HG03095 (cell line): ENCODE measurements around the gene TMPRSS15.
"Not testable (repeated sequence)": the region's sequence is repeated elsewhere in the genome, so short reads cannot be mapped to it uniquely, and the experiment has no call there.

Source experiments
- ATAC-seq: cut with Tn5 transposase; IDR thresholded peaks from one replicate; pipeline ENCODE4 v1.9.1; 2021; ENCODE audit warnings: moderate library complexity; ENCODE audit not compliant: unreplicated experiment

Gene TMPRSS15

DNA sequence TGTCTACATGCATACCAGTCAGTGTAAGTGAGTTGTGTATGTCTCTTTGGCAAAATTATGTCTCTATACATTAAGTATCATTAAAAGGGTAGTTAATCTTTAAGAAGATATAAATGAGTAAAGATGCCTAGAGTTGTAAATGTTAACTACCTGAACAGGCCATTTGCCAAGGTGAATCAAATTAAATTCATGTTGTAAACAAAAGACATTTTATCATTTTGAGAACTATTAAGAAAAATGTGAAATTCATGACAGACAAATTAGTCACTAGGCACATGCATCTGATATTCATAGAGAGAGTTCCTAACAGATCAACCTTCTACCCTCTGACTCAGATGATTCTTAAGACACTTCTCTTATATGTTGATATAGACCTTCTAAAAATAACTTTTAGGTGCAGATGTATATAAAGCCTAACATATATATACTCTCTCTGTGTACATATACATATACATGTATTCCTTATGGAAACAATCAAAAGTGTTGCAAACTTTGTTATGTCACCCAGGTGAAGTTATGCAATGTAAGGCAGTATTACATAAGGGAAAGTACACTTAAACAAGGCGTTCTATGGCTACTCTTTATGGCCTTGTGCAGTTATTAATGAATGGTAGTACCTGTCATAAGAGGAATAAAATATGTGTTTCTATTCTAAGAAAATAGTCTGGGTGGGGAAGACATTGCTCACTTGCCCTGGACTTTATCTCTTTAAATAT, at the start of gene TMPRSS15:
TMPRSS15 (minus strand) TSS at position 51 of the 716 bp plus-strand sequence. CDS start 163 bp downstream, outside the sequence.
- no peak for ATAC-seq

DNA sequence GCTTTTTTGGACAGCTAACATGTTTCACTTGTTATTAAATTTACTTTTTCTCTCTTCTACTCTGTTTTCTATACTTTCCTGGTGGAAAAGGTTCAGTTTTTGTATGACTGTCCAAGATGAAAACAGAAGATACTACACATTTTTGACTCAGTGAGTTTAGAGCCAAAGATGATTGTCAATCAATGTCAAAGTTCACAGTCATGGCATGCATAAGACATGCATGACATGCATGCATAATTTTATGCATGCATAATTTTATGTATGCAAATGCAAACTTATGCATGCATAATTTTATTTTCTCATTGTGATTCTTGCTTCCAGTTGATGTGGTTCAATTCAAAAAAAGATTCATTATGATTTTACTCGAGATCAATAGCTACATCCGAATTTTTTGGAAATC, 48.1 kb upstream of the TMPRSS15 start:
- ATAC-seq = no peak

DNA sequence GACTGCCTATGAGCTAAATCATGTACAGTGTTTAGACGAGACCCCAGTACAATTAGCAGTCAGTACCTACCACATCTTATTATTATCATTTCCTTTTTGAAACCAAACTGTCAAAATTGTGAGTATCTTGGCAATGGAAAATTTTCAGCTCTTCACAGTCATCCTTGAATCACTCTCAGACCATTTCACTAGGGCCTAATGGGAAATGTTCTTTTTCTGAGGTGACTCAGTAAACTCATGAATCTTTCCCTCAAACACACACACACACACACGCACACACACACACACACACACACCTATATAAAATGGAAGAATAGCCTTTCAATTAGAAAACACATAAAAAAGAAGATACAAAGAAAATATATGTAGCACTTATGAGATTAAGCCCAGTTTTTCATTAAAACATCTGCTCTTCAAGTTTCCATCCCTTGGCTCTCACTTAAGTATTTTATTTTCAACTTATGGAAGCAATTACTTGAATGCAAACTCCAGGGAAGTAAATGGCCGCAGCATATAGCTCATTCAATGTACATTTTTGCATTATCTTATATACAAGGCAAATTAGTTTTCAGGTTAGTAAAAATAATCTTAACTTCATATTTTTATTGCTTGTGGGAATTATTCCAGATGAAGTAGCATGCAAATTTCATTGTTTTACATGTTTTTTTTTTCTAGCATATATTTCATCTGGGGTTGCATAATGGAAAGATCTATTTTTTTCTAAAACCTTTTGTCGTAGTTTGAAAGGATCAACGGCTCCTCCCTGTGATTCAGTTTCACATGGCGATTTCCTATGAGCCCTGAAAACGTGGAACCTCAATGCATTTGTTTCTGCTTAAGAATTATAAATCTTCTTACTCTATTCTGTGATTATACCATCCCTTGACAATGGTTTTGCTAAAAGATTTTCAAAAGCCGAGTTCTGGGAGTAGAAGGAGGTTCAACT, 46.3 kb upstream of the TMPRSS15 start:
- ATAC-seq = no peak

DNA sequence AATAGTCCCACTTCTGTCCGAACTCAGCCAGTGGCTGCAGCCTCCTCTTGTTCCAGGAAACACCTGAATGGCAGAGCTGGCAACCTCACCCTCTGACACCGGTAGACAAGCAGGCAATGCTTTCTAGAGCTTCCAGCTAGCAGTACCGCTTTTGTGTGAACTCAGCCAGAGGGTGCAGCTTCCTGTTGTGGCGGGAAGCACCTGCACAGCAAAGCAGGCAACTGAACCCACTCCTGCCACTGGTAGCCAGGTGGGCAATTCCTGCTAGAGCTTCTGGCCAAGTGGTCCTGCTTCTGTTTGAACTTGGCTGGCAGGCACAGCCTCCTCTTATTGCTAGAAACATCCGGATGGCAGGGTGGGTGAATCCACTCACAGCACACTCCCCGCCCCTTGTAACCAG, 40.1 kb upstream of the TMPRSS15 start:
- ATAC-seq = no peak

DNA sequence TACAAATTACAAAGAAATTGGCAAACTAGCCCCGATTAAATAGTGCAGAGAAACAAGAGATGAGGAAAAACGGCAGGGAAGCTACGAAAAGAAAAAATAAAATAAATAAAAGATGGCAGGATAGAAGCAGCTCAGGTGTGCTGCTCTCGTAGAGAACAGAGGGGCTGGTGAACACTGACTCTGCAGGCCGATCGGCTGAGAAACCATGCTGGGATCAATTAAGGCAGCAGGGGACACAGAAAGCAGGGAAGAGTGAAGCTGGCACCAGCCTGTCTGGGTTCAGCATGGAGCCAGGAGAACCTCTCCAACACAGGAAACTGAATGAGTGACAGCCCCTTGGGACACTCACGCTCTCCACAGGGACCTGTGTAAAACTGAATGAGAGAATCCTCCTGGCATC, 39.5 kb upstream of the TMPRSS15 start:
- ATAC-seq = no peak

DNA sequence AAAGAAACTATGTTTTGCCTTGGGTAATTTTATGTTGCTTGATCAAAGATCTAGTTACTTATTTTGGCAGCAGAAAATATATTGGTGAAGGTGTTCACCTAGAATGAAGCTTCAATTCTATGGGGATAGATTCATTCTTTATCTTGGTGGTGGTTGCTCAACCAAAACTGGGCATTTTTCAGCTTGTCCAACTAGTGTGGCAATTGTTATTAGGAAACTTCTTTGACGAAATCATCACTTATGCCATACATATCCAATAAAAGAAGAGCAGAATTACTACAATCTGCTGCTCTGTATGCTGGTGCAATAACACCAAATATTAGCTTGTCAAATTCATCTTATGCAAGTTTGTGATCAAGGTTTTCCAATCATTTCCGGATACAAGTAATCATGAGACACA, 26.8 kb upstream of the TMPRSS15 start:
- no peak for ATAC-seq

DNA sequence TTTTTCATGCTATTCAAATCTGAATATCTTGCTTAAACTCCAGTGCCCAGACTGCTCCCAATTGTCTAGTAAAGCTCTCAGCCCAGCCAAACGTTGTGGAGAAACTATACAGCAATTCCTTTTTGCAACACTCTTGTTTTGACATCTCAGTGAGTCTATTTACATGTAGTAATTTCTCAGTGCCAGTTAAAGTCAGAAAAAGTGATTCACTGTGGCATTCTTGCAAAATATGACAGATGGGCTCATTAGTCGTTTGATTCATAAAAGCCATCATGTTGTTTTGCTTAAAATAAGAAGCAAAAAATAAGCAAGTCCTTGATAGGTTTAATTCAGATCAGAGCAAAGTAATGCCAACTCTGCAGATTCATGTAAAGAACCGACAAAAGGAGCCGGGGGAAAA, 20.7 kb upstream of the TMPRSS15 start:
- ATAC-seq = no peak

DNA sequence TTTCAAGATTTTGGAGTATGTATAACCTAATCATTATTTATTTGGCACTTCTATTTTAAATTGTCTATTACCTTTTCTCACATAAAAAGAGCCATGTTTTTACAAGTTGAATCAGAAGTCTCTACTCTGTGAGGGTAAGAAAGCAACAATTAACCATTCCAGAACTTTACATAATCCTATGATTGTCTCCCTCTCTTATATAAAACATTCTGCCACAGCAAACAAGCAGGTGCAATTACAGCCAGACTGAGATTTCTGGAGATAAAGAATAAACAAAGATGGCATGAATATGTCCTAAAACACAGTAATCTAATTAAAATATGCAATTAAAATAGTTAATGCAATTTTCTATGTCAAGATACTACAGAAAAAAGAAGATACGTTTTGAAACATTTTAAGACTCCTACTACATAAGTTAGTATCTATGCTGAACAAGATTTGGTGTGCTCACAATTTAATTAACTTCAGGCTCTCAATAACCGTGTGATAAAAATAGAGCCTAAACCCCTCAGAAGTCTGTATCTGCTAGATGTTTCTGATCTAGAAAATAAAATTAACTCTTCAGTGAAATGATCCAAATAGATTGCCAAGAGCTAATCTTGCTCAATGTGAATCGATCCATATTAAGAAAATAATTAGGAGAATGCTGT, 13.7 kb upstream of the TMPRSS15 start:
- no peak for ATAC-seq

DNA sequence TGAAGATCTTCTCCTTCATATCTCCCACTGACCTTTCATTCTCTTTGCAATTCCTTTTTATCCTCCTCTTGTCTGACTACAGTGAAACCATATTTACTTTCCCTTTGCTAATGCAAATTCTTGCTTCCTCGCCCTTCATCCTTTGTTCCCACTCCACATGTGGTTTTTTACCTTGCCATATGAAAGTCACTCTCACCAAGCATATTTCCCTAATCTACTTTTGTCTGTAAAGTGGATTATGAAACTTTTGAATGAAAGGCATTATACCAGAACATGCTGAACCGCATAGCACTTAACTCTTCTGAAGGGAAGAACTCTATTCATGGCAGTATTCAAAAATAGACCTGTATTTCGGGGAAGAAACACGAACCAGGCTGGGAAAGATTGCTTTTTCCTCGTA, 8.0 kb upstream of the TMPRSS15 start:
- no peak for ATAC-seq

DNA sequence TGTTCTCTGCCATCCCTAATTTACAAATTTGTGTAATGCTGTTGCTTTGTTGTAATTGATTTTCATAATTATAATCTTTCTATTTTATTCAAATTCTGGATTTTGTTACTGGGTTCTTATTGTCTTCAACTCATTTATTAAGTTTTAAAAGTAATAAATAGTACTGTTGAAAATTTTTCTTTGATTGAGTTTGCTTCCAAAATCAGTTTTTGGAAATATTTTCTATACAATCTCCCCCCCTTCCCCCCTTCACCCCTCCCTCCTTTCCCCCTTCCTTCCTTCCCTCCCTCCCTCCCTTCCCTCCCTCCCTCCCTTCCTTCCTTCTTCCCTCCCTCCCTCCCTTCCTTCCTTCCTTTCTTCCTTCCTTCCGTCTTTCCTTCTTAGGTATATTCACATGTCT, 6.0 kb upstream of the TMPRSS15 start:
- no peak for ATAC-seq

DNA sequence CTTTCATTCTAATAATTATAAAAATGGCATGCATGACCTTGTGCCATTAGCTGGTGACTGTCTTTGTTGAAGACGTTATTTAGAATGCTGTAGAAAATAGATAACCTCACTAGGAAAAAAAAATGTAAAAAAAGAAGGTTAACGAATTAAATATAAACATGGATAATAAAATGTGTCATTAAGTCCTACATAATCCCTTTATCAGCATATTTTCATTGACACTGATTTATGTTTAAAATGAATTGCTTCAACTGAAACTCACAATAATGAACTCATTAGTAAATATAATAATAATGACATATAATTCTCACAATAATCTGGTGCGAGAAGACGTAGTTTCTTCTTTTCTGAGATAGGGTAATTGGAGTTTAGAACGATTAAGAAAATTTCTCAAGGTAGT, 4.7 kb downstream of the TMPRSS15 start:
- no peak for ATAC-seq

DNA sequence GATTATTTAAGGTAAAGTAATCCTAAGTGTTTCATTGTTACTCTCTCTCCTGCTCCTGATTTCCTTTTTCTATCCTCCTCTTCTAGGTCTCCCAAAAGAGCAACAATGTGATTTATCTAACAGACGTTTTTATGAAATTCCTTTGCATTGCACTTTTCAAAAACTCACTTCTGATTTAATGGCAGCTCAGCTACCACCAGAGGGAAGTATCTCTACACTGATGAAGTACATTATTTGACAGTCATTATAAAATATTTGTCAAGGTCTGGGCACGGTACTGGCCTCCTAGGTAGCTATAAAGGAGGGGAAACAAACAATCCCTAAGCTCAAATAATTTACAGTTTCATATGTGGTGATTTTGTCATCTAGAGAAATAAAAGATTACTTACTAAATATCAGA, 15.6 kb downstream of the TMPRSS15 start:
- ATAC-seq = no peak

DNA sequence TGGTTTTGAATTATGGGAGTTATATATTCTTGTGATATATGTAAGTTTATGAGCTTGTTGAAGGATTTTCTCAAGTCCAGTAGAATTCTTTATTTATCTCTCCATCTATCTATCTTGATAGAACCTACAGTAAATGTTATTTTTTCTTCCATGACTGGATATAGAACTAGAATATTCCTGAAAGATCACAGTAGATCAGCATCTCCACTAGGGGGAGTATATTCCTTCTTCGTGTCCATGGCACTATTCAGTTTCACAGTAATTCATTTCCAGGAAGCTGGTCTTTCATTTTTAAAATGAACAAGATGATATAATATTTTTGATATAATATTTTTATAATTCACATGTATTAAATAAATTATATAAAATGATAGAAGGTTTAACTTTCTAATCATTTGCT, 18.8 kb downstream of the TMPRSS15 start:
- ATAC-seq = no peak

DNA sequence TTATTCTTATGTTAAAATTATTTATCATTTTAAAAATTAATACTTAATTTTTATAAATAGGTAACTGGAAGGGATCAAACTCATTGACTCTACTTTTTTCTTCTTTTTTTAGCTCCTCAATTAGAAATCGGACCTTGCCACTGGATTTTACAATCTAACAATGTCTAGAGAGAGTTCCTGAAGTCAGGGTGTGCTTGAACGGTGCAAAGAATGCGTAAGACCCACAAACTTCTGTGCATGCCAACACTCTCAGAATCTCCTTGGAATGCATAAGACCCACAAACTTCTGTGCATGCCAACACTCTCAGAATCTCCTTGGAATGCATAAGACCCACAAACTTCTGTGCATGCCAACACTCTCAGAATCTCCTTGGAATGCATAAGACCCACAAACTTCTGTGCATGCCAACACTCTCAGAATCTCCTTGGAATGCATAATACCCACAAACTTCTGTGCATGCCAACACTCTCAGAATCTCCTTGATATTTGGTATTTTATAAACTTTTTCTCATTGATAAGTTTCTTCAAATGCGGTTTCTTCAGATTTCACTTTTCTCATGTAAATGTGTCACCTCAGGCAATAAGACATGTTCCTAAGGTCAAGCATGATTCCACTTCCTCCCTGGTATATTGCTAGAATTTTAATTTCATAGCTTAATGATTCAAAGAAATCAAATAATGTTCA, 20.5 kb downstream of the TMPRSS15 start:
- not testable (repeated sequence) for ATAC-seq

DNA sequence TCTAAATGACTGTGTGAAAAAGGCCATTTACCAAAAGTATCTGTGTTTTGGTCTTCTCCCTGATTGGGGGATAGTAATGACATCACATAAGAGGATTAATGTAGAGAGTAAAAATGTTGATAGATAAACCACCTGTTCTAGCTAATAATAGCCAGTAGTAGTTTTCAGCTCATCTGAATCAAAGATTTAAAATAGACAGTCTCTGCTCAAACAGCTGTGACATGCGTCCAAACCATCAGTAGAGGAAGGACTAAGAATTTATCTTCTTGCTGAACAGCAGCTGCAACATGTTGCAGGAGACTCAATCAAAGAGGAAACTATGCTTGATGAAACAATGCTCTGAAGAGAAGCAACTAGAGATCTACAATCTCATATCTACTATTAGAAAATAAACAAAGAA, 21.4 kb downstream of the TMPRSS15 start:
- ATAC-seq = no peak

DNA sequence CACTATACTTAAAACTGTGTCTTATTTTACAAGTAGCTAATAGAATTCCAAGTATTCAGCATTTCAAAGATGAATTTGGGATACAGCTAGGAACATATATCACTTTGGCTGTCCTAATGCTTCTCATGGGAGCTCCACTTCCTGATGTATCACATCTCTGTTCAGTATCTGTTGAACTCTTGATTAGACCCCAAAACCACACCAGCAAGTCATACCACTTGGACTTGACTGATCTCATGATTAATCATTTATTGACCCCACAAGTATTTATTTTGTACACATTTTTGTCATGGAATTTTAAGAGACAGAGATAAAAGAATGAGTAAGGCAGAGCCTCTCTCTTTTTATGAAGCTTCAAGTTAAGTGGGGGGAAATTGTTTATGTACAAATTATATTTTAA, 30.0 kb downstream of the TMPRSS15 start:
- no peak for ATAC-seq

DNA sequence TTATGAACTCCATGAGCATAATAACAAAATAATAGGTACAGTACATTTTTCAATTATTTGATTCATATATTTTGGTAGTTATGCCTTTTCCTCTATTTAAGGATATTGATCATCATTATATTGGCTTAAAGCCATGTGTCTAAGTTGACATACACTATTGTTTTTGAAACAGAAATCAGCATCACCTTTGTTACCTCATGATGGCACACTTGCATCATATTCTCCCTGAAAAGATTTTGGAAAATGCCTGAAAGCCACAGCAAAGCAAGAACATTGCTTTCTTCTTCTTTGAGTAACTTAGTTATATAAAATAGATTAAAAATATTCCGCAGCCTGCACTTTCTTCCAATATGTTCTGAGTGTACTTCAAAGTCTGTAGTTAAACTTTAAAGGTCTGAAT, 33.3 kb downstream of the TMPRSS15 start:
- ATAC-seq = no peak

DNA sequence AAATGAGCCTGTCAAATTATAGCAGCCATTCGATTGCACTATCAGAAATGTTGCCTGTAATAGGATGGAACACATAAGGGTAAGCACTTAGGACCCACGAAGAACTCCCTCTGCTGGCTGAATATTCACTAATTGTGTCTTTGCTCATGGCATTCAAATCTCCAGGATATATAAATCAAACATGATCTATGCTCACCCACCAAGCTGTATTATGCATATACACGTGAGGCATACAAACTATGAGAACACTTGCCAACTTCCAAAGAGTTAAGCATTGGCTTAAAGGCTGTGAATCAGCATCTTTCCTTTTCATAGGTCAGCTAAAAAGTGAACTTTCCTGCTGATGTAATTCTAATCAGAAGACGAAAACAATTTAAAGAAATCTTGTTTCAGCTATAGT, 34.5 kb downstream of the TMPRSS15 start:
- no peak for ATAC-seq

DNA sequence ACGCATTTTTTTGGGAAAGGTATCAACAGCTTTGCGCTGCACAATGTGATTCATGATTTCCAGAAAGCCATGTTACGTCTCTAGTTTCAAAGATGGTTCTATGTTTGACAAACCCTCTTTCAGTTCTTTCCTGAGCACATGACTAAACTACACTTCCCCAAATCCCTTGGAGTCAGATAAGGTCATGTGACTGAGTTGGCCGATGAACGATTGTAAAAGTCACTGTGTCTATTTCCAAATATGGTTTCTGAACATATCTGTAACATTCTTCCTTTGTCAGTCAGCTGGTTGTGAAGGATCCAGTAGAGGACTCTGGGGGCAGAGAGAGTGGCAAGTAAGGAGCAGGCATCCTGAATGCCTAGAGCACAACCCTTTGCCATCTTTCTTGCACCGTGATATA, 35.4 kb downstream of the TMPRSS15 start:
- ATAC-seq = no peak

DNA sequence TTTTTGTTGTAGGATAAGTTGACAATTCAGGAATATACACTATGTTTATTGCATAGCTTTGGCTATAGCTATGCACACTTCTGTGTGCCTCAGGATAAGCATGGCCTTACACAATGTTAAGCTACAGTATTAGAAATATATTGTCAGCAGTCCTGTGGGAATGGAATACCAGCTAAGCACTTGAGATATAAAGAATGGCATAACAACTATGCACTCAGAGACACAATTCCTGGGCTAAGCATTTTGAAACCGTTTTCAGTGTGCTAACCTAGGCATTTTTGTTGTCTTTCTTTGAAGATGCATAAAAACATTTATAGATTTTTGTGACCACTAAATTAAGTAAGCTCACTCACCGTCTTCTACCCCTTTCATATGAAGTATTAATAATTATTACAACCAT, 46.8 kb downstream of the TMPRSS15 start:
- ATAC-seq = no peak

DNA sequence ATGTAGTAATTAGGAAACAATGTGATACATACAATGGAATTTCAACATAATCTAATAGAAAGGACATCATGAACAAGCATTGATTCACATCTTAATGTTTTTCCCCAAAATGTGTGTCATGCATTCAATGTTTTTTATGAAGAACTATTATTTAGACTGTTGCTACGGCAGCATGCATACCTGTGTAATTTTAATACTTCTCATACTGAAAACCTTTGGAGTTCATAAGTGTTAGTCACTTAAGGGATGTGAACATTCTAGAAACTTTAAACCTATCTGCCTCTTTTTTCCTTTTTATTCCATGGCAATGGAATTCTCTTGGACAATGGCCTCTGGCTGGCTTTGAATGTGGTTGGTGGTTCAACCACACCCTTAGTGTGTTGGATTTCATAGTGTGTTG, 48.6 kb downstream of the TMPRSS15 start:
- ATAC-seq = no peak
